GM12878 (cell line): ENCODE data around the gene MS4A4E. TPM values are rescaled to one million over a fixed set of nuclear protein-coding genes. Genes with fewer than 3 reads are reported as not detected.
A peak's percentile ranks its signal among the peaks of the same experiment; 100 is the strongest.
"Not testable (repeated sequence)": the region's sequence is repeated elsewhere in the genome, so short reads cannot be mapped to it uniquely, and the experiment has no call there.

Experiments used
- ATAC-seq: fragments of 200-7000 bp; cut with Tn5 transposase; 3 replicates; pipeline ENCODE4 v1.9.1; 2020; ENCODE audit warnings: mild to moderate bottlenecking, moderate library complexity
- BruUV-seq: library from RNA; stranded (reverse); fragments of 400-500 nt; replicated peaks from 2 replicates; lab custom pipeline; 2021; lab: Mats Ljungman, UMichigan
- CTCF ChIA-PET: fragments of 300-600 bp; sonication (Branson Sonifier 250); formaldehyde crosslinking; extraction: SDS; loops from one replicate; lab custom pipeline; 2021; ENCODE audit warnings: inconsistent platforms; lab: Yijun Ruan, JAX
- POLR2A ChIA-PET: fragments of 350-600 bp; formaldehyde crosslinking; extraction: SDS; loops from one replicate; lab custom pipeline; 2021; ENCODE audit warnings: inconsistent platforms; lab: Charles Lee
- RAD21 ChIA-PET: fragments of 300-600 bp; sonication (Branson Sonifier 250); formaldehyde crosslinking; loops from one replicate; lab custom pipeline; 2023; ENCODE audit warnings: antibody characterized with exemption; ENCODE audit not compliant: unreplicated experiment; lab: Charles Lee
- SMC1A ChIA-PET: fragments of 300-600 bp; sonication (Branson Sonifier 250); formaldehyde crosslinking; loops from one replicate; lab custom pipeline; 2023; ENCODE audit not compliant: unreplicated experiment, uncharacterized antibody; lab: Charles Lee
- DNase-seq: peaks from one replicate; pipeline ENCODE4 v3.0.0-alpha.2; 2011; ENCODE audit warnings: low read depth, low spot score
- FAIRE-seq: peaks from 3 replicates; lab custom pipeline; 2011; peaks lifted over from hg19 to GRCh38; lab: Jason Lieb, UNC
- H2AFZ ChIP-seq: 2 replicates; pipeline ENCODE4 v1.6.0; 2011; ENCODE audit warnings: low read depth, low read length, control low read depth; ENCODE audit not compliant: control insufficient read depth
- H3K27ac ChIP-seq: 2 replicates; pipeline ENCODE4 v1.5.1; 2011; ENCODE audit warnings: control low read depth; ENCODE audit not compliant: control insufficient read depth, insufficient read depth
- H3K27me3 ChIP-seq, 2 experiments: replicated peaks in 1 of 2; 2 replicates each; pipeline versions ENCODE4 v1.6.0 to v1.6.1; 2011; ENCODE audit warnings: low read length in 1 of 2; ENCODE audit not compliant: control insufficient read depth in 2 of 2, insufficient read depth in 2 of 2
- H3K36me3 ChIP-seq, 2 experiments: 2 replicates each; pipeline ENCODE4 v1.5.1; 2011; ENCODE audit warnings: low read length in 1 of 2; ENCODE audit not compliant: control insufficient read depth in 2 of 2, insufficient read depth in 2 of 2
- H3K4me1 ChIP-seq: 2 replicates; pipeline ENCODE4 v1.6.1; 2011; ENCODE audit warnings: mild to moderate bottlenecking, low read length, moderate library complexity, mixed read lengths; ENCODE audit not compliant: control insufficient read depth, insufficient read depth
- H3K4me2 ChIP-seq: 2 replicates; pipeline ENCODE4 v1.6.0; 2011; ENCODE audit warnings: control low read depth; ENCODE audit not compliant: control insufficient read depth, insufficient read depth
- H3K4me3 ChIP-seq: fragments of 200-600 bp; sonication (generic); 2 replicates; pipeline ENCODE4 v1.5.1; 2016
- H3K79me2 ChIP-seq: 2 replicates; pipeline ENCODE4 v1.6.0; 2011; ENCODE audit warnings: low read length; ENCODE audit not compliant: control insufficient read depth, insufficient read depth
- H3K9ac ChIP-seq: 2 replicates; pipeline ENCODE4 v1.8.0; 2011; ENCODE audit warnings: low read length, control low read depth, mixed read lengths; ENCODE audit not compliant: control insufficient read depth, insufficient read depth
- H3K9me3 ChIP-seq: replicated peaks from 3 replicates; pipeline ENCODE4 v1.5.1; 2011; ENCODE audit warnings: mild to moderate bottlenecking, low read length; ENCODE audit not compliant: control insufficient read depth, insufficient read depth
- H4K20me1 ChIP-seq: 2 replicates; pipeline ENCODE4 v1.6.0; 2011; ENCODE audit not compliant: control insufficient read depth, insufficient read depth
- IKZF2 ChIP-seq, 2 experiments: fragments of 450-650 bp; IDR thresholded peaks; 2 replicates each; pipeline ENCODE4 v1.6.1; 2017; ENCODE audit warnings: mild to moderate bottlenecking in 2 of 2, moderate library complexity in 2 of 2
- WGBS: methylation state at CpG from one replicate; pipeline ENCODE4 v1.1.6; 2016; ENCODE audit warnings: low lambda C conversion rate; ENCODE audit not compliant: insufficient replicate concordance, insufficient coverage; ENCODE audit errors: missing lambda C conversion rate; 5-methylcytosine and 5-hydroxymethylcytosine counted together
- in situ Hi-C: fragments of 300-500 bp; cut with MboI; formaldehyde crosslinking; loops from 9 replicates; pipeline ENCODE4 v1.14.3; 2018; ENCODE audit warnings: mixed read lengths
- intact Hi-C: fragments of 100-400 bp; cut with micrococcal nuclease; formaldehyde crosslinking; loops from one replicate; pipeline ENCODE4 v1.14.2; 2022; ENCODE audit not compliant: unreplicated experiment
- polyA plus RNA-seq, 11 experiments: library from polyadenylated mRNA; depleted of rRNA in 4 of 11; unstranded in 6 of 11; stranded (reverse) in 5 of 11; fragments of >200 nt; fragmentation: Nextera tagmentation in 4 of 11; fragmentation: Illumina TruSeq in 1 of 11; extraction: Ambion mirVana in 4 of 11; extraction: Trizol in 1 of 11; gene quantifications; 1 replicate in 1 of 11; 2 replicates in 10 of 11; pipeline versions ENCODE4 v1.2.1 to v1.2.3, GENCODE V29; 2011 to 2016; ENCODE audit warnings: inconsistent platforms in 2 of 11, missing spikeins in 2 of 11, low read depth in 1 of 11
- total RNA-seq, 4 experiments: library from RNA; depleted of rRNA in 3 of 4; stranded (reverse); fragments of >200 nt in 3 of 4; fragmentation: Illumina TruSeq in 1 of 4; extraction: Trizol in 1 of 4; gene quantifications; 2 replicates each; pipeline versions ENCODE4 v1.2.1 to v1.2.3, GENCODE V29; 2013 to 2021

Gene MS4A4E
- total and polyA plus RNA-seq, 10 of the 15 experiments (the other 5 are each of a cell fraction or from before 2014, with no cell fraction given): 0.06 to 0.92 (median 0.45) TPM; not detected in 3

DNA sequence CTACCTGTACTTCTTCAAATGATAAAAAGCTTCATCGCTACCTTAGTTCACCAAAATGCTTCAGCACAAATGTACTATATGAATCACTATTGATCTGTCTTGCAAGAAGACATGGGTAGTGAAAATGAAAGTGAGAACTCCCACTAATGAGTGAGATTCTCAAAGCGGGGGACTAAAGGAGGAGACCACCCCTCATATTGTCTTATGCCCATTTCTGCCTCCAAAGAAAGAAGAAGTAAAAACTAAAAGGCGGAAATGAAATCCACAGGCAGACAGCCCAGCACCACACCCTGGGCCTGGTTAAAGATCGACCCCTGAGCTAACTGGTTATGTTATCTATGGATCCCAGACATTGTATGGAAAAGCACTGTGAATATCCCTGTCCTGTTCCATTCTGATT, 50.4 kb downstream of the MS4A4E start:
- H3K79me2 ChIP-seq, H3K27ac ChIP-seq, H2AFZ ChIP-seq, H3K27me3 ChIP-seq, in situ Hi-C loops, DNase-seq, H3K4me3 ChIP-seq, H3K36me3 ChIP-seq, BruUV-seq, H3K4me2 ChIP-seq, H4K20me1 ChIP-seq, ATAC-seq, FAIRE-seq, H3K9me3 ChIP-seq, H3K9ac ChIP-seq: not testable (repeated sequence)
- TF ChIP-seq IKZF2 (IDR thresholded peaks at IDR 0.05): 0 out of 4 replicates have a peak, but pooled peaks of 1 of the 2 experiments have one; percentile 20
- POLR2A ChIA-PET: interaction anchor here (1.0 to 1.1 kb wide), 2 partner anchors 10 to 13 kb away, joined by 3 read pairs; no protein-coding TSS in a partner anchor
- SMC1A ChIA-PET: interaction anchor here (1.1 to 7.4 kb wide), 5 partner anchors 10 to 133 kb away, joined by 3 to 85 read pairs (median 5); partner anchors contain the start of gene MS4A6A
- H3K4me1 ChIP-seq: peaks cover 24% of the 10 kb centered on the region
- intact Hi-C loops: loop anchor here (10.0 kb wide), 1 partner anchor 572 kb away; no protein-coding TSS in a partner anchor
- CTCF ChIA-PET: interaction anchor here (1.1 to 5.2 kb wide), 6 partner anchors 10 to 27 kb away, joined by 4 to 28 read pairs (median 6); partner anchors contain the start of gene MS4A6A
- RAD21 ChIA-PET: interaction anchor here (1.2 to 4.8 kb wide), 3 partner anchors 18 to 74 kb away, joined by 3 to 27 read pairs (median 4); no protein-coding TSS in a partner anchor
- 46% methylated on average over 4 of the region's 4 CpGs for WGBS

GRCh38 chr11:60188481-60188880, 54.5 kb downstream of the MS4A4E start:
- ChIA-PET RAD21 (interaction anchor here (0.6 to 1.0 kb wide), 2 partner anchors 12 to 445 kb away, joined by 3 to 4 read pairs; no protein-coding TSS in a partner anchor), SMC1A (interaction anchor here (0.7 to 1.3 kb wide), 2 partner anchors 41 to 1683 kb away, joined by 3 to 5 read pairs; no protein-coding TSS in a partner anchor), CTCF (interaction anchor here (0.7 to 3.4 kb wide), 2 partner anchors 9 to 63 kb away, joined by 3 to 14 read pairs; no protein-coding TSS in a partner anchor)
- H4K20me1 ChIP-seq, H3K27me3 ChIP-seq, H3K4me2 ChIP-seq, H3K36me3 ChIP-seq, H2AFZ ChIP-seq, H3K79me2 ChIP-seq, H3K4me3 ChIP-seq, intact Hi-C loops, BruUV-seq, H3K27ac ChIP-seq, FAIRE-seq, ATAC-seq, DNase-seq, POLR2A ChIA-PET, H3K9me3 ChIP-seq, H3K9ac ChIP-seq: not testable (repeated sequence)
- WGBS: 2% methylated on average over 3 of the region's 3 CpGs
- in situ Hi-C loops: loop anchor here (10.0 kb wide), 1 partner anchor 634 kb away; no protein-coding TSS in a partner anchor
- H3K4me1 ChIP-seq: peaks cover 17% of the 10 kb centered on the region

DNA sequence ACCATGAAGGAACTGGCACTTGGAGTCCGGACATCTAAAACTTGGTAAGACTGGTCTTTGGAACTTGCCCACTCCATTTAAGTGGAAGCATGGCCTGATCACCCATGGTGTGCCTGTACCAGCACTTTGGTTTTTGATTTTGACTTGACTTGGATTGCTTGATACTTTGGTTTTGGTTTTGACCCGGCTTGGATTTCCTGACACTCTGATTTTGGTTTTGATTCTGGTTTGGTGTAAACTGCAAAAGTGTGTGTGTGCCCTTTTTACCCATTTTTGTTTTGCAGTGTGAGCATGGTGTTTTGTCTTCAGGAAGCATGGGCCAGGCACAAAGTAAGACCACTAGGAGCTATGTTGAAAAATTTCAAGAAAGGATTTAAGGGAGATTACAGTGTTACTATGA, 56.8 kb downstream of the MS4A4E start:
- H3K79me2 ChIP-seq, H4K20me1 ChIP-seq, BruUV-seq, H3K36me3 ChIP-seq, H3K27me3 ChIP-seq, intact Hi-C loops, H2AFZ ChIP-seq, FAIRE-seq, H3K4me3 ChIP-seq, H3K9me3 ChIP-seq, DNase-seq, ATAC-seq, H3K9ac ChIP-seq: not testable (repeated sequence)
- ChIA-PET RAD21 (interaction anchor here (0.6 kb wide), 1 partner anchor 10 kb away, joined by 3 read pairs; no protein-coding TSS in a partner anchor), SMC1A (interaction anchor here (8.2 kb wide), 1 partner anchor 10 kb away, joined by 85 read pairs; no protein-coding TSS in a partner anchor), POLR2A (interaction anchor here (1.9 kb wide), 1 partner anchor 10 kb away, joined by 5 read pairs; no protein-coding TSS in a partner anchor), CTCF (interaction anchor here (4.8 kb wide), 1 partner anchor 65 kb away, joined by 22 read pairs; no protein-coding TSS in a partner anchor)
- in situ Hi-C loops: loop anchor here (10.0 kb wide), 1 partner anchor 631 kb away; no protein-coding TSS in a partner anchor
- peaks cover 16% of the 10 kb centered on the region for H3K4me1 ChIP-seq
- peak overlapping the region; percentile 50 for H3K4me2 ChIP-seq
- H3K27ac ChIP-seq: peak overlapping the region; percentile 28; the same call in 1 of the 2 replicates
- WGBS: 53% methylated on average over 2 of the region's 2 CpGs
